Measurements from ENCODE around the gene LTF. TPM values are rescaled to one million over a fixed set of nuclear protein-coding genes. Genes with fewer than 3 reads are reported as not detected.
A peak's percentile ranks its signal among the peaks of the same experiment; 100 is the strongest.

Gene LTF
- total and polyA plus RNA-seq, 9 of the 15 experiments (the other 6 are each of a cell fraction or from before 2014, with no cell fraction given), result 0.07 TPM; not detected in 8

- TF ChIP-seq, protein P1, sequence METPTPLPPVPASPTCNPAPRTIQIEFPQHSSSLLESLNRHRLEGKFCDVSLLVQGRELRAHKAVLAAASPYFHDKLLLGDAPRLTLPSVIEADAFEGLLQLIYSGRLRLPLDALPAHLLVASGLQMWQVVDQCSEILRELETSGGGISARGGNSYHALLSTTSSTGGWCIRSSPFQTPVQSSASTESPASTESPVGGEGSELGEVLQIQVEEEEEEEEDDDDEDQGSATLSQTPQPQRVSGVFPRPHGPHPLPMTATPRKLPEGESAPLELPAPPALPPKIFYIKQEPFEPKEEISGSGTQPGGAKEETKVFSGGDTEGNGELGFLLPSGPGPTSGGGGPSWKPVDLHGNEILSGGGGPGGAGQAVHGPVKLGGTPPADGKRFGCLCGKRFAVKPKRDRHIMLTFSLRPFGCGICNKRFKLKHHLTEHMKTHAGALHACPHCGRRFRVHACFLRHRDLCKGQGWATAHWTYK (CRISPR knock-in tag; IDR thresholded peaks at IDR 0.05), result no peak
- TF ChIP-seq BDP1 (IDR thresholded peaks at IDR 0.05; ENCODE audit: insufficient read depth, insufficient read length) (no peak), ATF1 (CRISPR knock-in tag; IDR thresholded peaks at IDR 0.05) (no peak), ATF1 (tag; IDR thresholded peaks at IDR 0.05) (peak; percentile 57), ZFPM2 (CRISPR knock-in tag; IDR thresholded peaks at IDR 0.05) (no peak), CBFA2T3 (IDR thresholded peaks at IDR 0.05) (peak; percentile 42; the same call in 1 of the 2 replicates), HMG20B (CRISPR knock-in tag; IDR thresholded peaks at IDR 0.05) (no peak), CC2D1A (IDR thresholded peaks at IDR 0.05) (no peak), ZNF316 (IDR thresholded peaks at IDR 0.05) (peak; percentile 29; the same call in 1 of the 2 replicates), TBL1XR1 (IDR thresholded peaks at IDR 0.05; ENCODE audit: low read length in 2 of 2) (no peak), FOXP1 (CRISPR knock-in tag; IDR thresholded peaks at IDR 0.05) (no peak), EHMT2 (IDR thresholded peaks at IDR 0.05) (no peak), FOXK2 (conservative IDR thresholded peaks at IDR 0.05 in 1 of 2, IDR thresholded peaks at IDR 0.05 in 1 of 2; ENCODE audit: low read depth in 2 of 2) (peak; percentile 37 to 70; a peak in 2 of 4 replicates), REST (IDR thresholded peaks at IDR 0.05; ENCODE audit: borderline replicate concordance) (peak; percentile 59; the same call in 1 of the 2 replicates), REST (CRISPR knock-in tag; IDR thresholded peaks at IDR 0.05; ENCODE audit: low read depth) (no peak), TAF1 (IDR thresholded peaks at IDR 0.05; ENCODE audit: control insufficient read depth, extremely low read depth, insufficient read depth, low read length, severe bottlenecking) (no peak), ARID3A (IDR thresholded peaks at IDR 0.05; ENCODE audit: borderline replicate concordance, low read depth, low read length) (no peak)
- TF ChIP-seq, protein P2, sequence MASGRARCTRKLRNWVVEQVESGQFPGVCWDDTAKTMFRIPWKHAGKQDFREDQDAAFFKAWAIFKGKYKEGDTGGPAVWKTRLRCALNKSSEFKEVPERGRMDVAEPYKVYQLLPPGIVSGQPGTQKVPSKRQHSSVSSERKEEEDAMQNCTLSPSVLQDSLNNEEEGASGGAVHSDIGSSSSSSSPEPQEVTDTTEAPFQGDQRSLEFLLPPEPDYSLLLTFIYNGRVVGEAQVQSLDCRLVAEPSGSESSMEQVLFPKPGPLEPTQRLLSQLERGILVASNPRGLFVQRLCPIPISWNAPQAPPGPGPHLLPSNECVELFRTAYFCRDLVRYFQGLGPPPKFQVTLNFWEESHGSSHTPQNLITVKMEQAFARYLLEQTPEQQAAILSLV (tag; IDR thresholded peaks at IDR 0.05), result no peak
Observed at GRCh38 chr3:46416125-46416810, 48.4 kb downstream of the LTF start (continued).

Measured in K562 (cell line).